Naive thymus-derived CD4-positive, alpha-beta T cell (primary cell): Measurements from ENCODE around the gene OR11A1. TPM values are rescaled to one million over a fixed set of nuclear protein-coding genes. Genes with fewer than 3 reads are reported as not detected.

ENCODE experiments used
- ATAC-seq: fragments of 150-1000 bp; cut with Tn5 transposase; 2 replicates; pipeline ENCODE4 v1.10.0; 2021; ENCODE audit warnings: mild to moderate bottlenecking, moderate library complexity
- CTCF ChIA-PET: fragments of 350-600 bp; sonication (Branson Sonifier 250); formaldehyde crosslinking; loops from one replicate; lab custom pipeline; 2021; ENCODE audit warnings: antibody characterized with exemption; lab: Charles Lee
- POLR2A ChIA-PET: fragments of 350-600 bp; sonication (Branson Sonifier 250); formaldehyde crosslinking; loops from one replicate; lab custom pipeline; 2021; ENCODE audit warnings: antibody characterized with exemption, inconsistent platforms; lab: Charles Lee
- DNase-seq, 9 donors: peaks; one replicate each; pipeline versions ENCODE4 v3.0.0 to v3.0.0-alpha.2; 2020 to 2022; ENCODE audit warnings: mixed read lengths in 1 of 9
- H3K27ac ChIP-seq: one replicate; pipeline ENCODE4 v1.7.0; 2013; ENCODE audit warnings: mild to moderate bottlenecking, low read depth, low read length, moderate library complexity
- H3K27me3 ChIP-seq, 2 donors: one replicate each; pipeline ENCODE4 v1.7.0; 2013; ENCODE audit warnings: low read length in 2 of 2, mild to moderate bottlenecking in 2 of 2, moderate library complexity in 2 of 2; ENCODE audit not compliant: control insufficient read depth in 2 of 2, insufficient read depth in 2 of 2
- H3K36me3 ChIP-seq, 3 experiments: 1 replicate in 2 of 3; 2 replicates in 1 of 3; pipeline ENCODE4 v1.7.0; 2013; ENCODE audit warnings: low read length in 3 of 3, mild to moderate bottlenecking in 3 of 3, moderate library complexity in 1 of 3; ENCODE audit not compliant: insufficient read depth in 3 of 3, control insufficient read depth in 2 of 3
- H3K4me1 ChIP-seq, 2 donors: one replicate each; pipeline ENCODE4 v1.7.0; 2013; ENCODE audit warnings: low read length in 2 of 2, mild to moderate bottlenecking in 2 of 2, moderate library complexity in 1 of 2; ENCODE audit not compliant: control insufficient read depth in 2 of 2, insufficient read depth in 2 of 2
- H3K4me3 ChIP-seq: 2 replicates; pipeline ENCODE4 v1.7.0; 2013; ENCODE audit warnings: mild to moderate bottlenecking, low read length
- H3K9me3 ChIP-seq, 3 experiments: 1 replicate in 2 of 3; 2 replicates in 1 of 3; pipeline ENCODE4 v1.7.0; 2013; ENCODE audit warnings: low read length in 3 of 3; ENCODE audit not compliant: control insufficient read depth in 2 of 3
- H3K27ac Mint-ChIP-seq, 9 donors: one replicate each; pipeline ENCODE4 v1.8.0; 2020 to 2022; ENCODE audit warnings: mixed read lengths in 9 of 9, mild to moderate bottlenecking in 8 of 9, moderate library complexity in 5 of 9, inconsistent platforms in 2 of 9
- H3K27me3 Mint-ChIP-seq, 5 donors: one replicate each; pipeline ENCODE4 v1.8.0; 2021 to 2022; ENCODE audit warnings: mixed read lengths in 5 of 5, mild to moderate bottlenecking in 1 of 5
- H3K36me3 Mint-ChIP-seq, 5 donors: one replicate each; pipeline ENCODE4 v1.8.0; 2020 to 2022; ENCODE audit warnings: mixed read lengths in 5 of 5, mild to moderate bottlenecking in 3 of 5, inconsistent platforms in 1 of 5
- H3K4me1 Mint-ChIP-seq, 7 donors: one replicate each; pipeline ENCODE4 v1.8.0; 2020 to 2022; ENCODE audit warnings: mixed read lengths in 7 of 7, mild to moderate bottlenecking in 3 of 7, inconsistent platforms in 1 of 7
- H3K4me3 Mint-ChIP-seq, 10 donors: one replicate each; pipeline ENCODE4 v1.8.0; 2020 to 2022; ENCODE audit warnings: mild to moderate bottlenecking in 10 of 10, mixed read lengths in 10 of 10, moderate library complexity in 6 of 10, inconsistent platforms in 2 of 10
- H3K9me3 Mint-ChIP-seq, 11 donors: one replicate each; pipeline ENCODE4 v1.8.0; 2020 to 2022; ENCODE audit warnings: mixed read lengths in 11 of 11, mild to moderate bottlenecking in 4 of 11, inconsistent platforms in 1 of 11, moderate library complexity in 1 of 11
- intact Hi-C, 2 donors: fragments of 100-400 bp; cut with micrococcal nuclease; formaldehyde crosslinking; loops; one replicate each; pipeline ENCODE4 v1.15.1; 2023
- polyA plus RNA-seq, 2 donors: library from polyadenylated mRNA; unstranded; fragments of 300-500 nt; fragmentation: Illumina TruSeq; gene quantifications; one replicate each; pipeline ENCODE4 v1.2.3, GENCODE V29; 2021
- total RNA-seq, 6 experiments: library from RNA in 5 of 6; stranded (reverse) in 5 of 6; gene quantifications; 1 replicate in 5 of 6; 2 replicates in 1 of 6; pipeline ENCODE4 v1.2.3 and lab custom pipeline; 2021 to 2026

OR11A1 gene
- total and polyA plus RNA-seq, 7 experiments from 2014 or later, result not detected

- Histone ChIP-seq H3K4me1 (no peaks in the 10 kb centered on the region), H3K9me3 (no peaks in the 10 kb centered on the region), H3K27ac (no peak overlapping the region), H3K4me3 (no peak overlapping the region), H3K36me3 (no peaks in the 10 kb centered on the region), H3K27me3 (peaks cover 0 to 3% of the 10 kb centered on the region in 2 donors)
- no peaks in the 10 kb centered on the region for H3K36me3 Mint-ChIP-seq
- H3K9me3 Mint-ChIP-seq, result peaks cover 0 to 3% (median 0%) of the 10 kb centered on the region in 11 donors
- H3K4me1 Mint-ChIP-seq, result peaks cover 0 to 1% (median 0%) of the 10 kb centered on the region in 7 donors
- DNase-seq (no peak), ATAC-seq (peak; percentile 53)
- intact Hi-C loops, result no loop called here
- no peak overlapping the region for H3K27ac Mint-ChIP-seq
- peaks cover 7 to 38% (median 24%) of the 10 kb centered on the region in 5 donors for H3K27me3 Mint-ChIP-seq
- POLR2A ChIA-PET, result no interaction called here
- CTCF ChIA-PET, result no interaction called here
- no peak overlapping the region for H3K4me3 Mint-ChIP-seq
These were observed 33.7 kb upstream of the OR11A1 start for GRCh38 chr6:29490552-29490951.

GRCh38 chr6:29490055-29490454 is 33.2 kb upstream of the OR11A1 start:
- Mint-ChIP-seq H3K9me3 (peaks cover 0 to 3% (median 0%) of the 10 kb centered on the region in 11 donors), H3K36me3 (no peaks in the 10 kb centered on the region), H3K4me1 (peaks cover 0 to 1% (median 0%) of the 10 kb centered on the region in 7 donors), H3K27ac (no peak overlapping the region), H3K4me3 (no peak overlapping the region), H3K27me3 (peaks cover 3 to 35% (median 21%) of the 10 kb centered on the region in 5 donors)
- H3K4me1 ChIP-seq, result no peaks in the 10 kb centered on the region
- no peaks in the 10 kb centered on the region for H3K9me3 ChIP-seq
- ATAC-seq (no peak), DNase-seq (no peak)
- H3K4me3 ChIP-seq, result no peak overlapping the region
- CTCF ChIA-PET, result no interaction called here
- no peaks in the 10 kb centered on the region for H3K36me3 ChIP-seq
- H3K27ac ChIP-seq, result no peak overlapping the region
- POLR2A ChIA-PET, result no interaction called here
- intact Hi-C loops, result no loop called here
- peaks cover 0 to 3% of the 10 kb centered on the region in 2 donors for H3K27me3 ChIP-seq

- peak overlapping the region in 1 of 9 donors; percentile 52 for H3K27ac Mint-ChIP-seq
- Histone ChIP-seq H3K27ac (no peak overlapping the region), H3K36me3 (no peaks in the 10 kb centered on the region), H3K4me3 (no peak overlapping the region), H3K27me3 (peaks cover 0 to 3% of the 10 kb centered on the region in 2 donors), H3K9me3 (no peaks in the 10 kb centered on the region), H3K4me1 (no peaks in the 10 kb centered on the region)
- peaks cover 0 to 3% (median 0%) of the 10 kb centered on the region in 11 donors for H3K9me3 Mint-ChIP-seq
- no peak for DNase-seq
- peaks cover 3 to 38% (median 22%) of the 10 kb centered on the region in 5 donors for H3K27me3 Mint-ChIP-seq
- ATAC-seq, result no peak
- H3K36me3 Mint-ChIP-seq, result no peaks in the 10 kb centered on the region
- intact Hi-C loops, result no loop called here
- CTCF ChIA-PET, result no interaction called here
- H3K4me3 Mint-ChIP-seq, result no peak overlapping the region
- H3K4me1 Mint-ChIP-seq, result peaks cover 0 to 1% (median 0%) of the 10 kb centered on the region in 7 donors
- POLR2A ChIA-PET, result no interaction called here
These were observed 32.4 kb upstream of the OR11A1 start for GRCh38 chr6:29489286-29489685.

GRCh38 chr6:29488874-29489273 is 32.0 kb upstream of the OR11A1 start:
- no peak overlapping the region for H3K27ac ChIP-seq
- Mint-ChIP-seq H3K4me1 (peaks cover 0 to 1% (median 0%) of the 10 kb centered on the region in 7 donors), H3K27me3 (peaks cover 3 to 36% (median 22%) of the 10 kb centered on the region in 5 donors), H3K9me3 (peaks cover 0 to 3% (median 0%) of the 10 kb centered on the region in 11 donors), H3K4me3 (no peak overlapping the region), H3K36me3 (no peaks in the 10 kb centered on the region), H3K27ac (no peak overlapping the region)
- no peak overlapping the region for H3K4me3 ChIP-seq
- ATAC-seq (no peak), DNase-seq (no peak)
- intact Hi-C loops, result no loop called here
- CTCF ChIA-PET, result no interaction called here
- H3K4me1 ChIP-seq, result no peaks in the 10 kb centered on the region
- H3K27me3 ChIP-seq, result peaks cover 0 to 3% of the 10 kb centered on the region in 2 donors
- no peaks in the 10 kb centered on the region for H3K36me3 ChIP-seq
- H3K9me3 ChIP-seq, result no peaks in the 10 kb centered on the region
- POLR2A ChIA-PET, result no interaction called here

- peaks cover 0 to 1% (median 0%) of the 10 kb centered on the region in 7 donors for H3K4me1 Mint-ChIP-seq
These were observed 30.8 kb upstream of the OR11A1 start, which contains the start of gene MAS1L for GRCh38 chr6:29487660-29488059. Gene MAS1L (minus strand): TSS chr6:29487956. CDS start chr6:29487902, 54 bp downstream.

GRCh38 chr6:29487131-29487530 is 30.3 kb upstream of the OR11A1 start:
- peaks cover 0 to 3% (median 0%) of the 10 kb centered on the region in 11 donors for H3K9me3 Mint-ChIP-seq
- H3K27me3 Mint-ChIP-seq, result peaks cover 5 to 38% (median 28%) of the 10 kb centered on the region in 5 donors
- POLR2A ChIA-PET, result no interaction called here
- intact Hi-C loops, result no loop called here
- no peaks in the 10 kb centered on the region for H3K36me3 Mint-ChIP-seq
- ATAC-seq (no peak), DNase-seq (no peak)
- H3K4me3 Mint-ChIP-seq, result no peak overlapping the region
- Histone ChIP-seq H3K36me3 (no peaks in the 10 kb centered on the region), H3K4me3 (no peak overlapping the region), H3K27me3 (peaks cover 0 to 3% of the 10 kb centered on the region in 2 donors), H3K27ac (no peak overlapping the region), H3K4me1 (no peaks in the 10 kb centered on the region), H3K9me3 (no peaks in the 10 kb centered on the region)
- no peak overlapping the region for H3K27ac Mint-ChIP-seq
- peaks cover 0 to 1% (median 0%) of the 10 kb centered on the region in 7 donors for H3K4me1 Mint-ChIP-seq
- CTCF ChIA-PET, result interaction anchor here (0.5 kb wide), 1 partner anchor 19 kb away, joined by 3 read pairs; no protein-coding TSS in a partner anchor

More at GRCh38 chr6:29487660-29488059, 30.8 kb upstream of the OR11A1 start, which contains the start of gene MAS1L:
- Mint-ChIP-seq H3K27me3 (peaks cover 5 to 37% (median 24%) of the 10 kb centered on the region in 5 donors), H3K36me3 (no peaks in the 10 kb centered on the region), H3K9me3 (peaks cover 0 to 3% (median 0%) of the 10 kb centered on the region in 11 donors), H3K27ac (no peak within 1 kb of the TSS), H3K4me3 (no peak within 1 kb of the TSS)
- POLR2A ChIA-PET, result no interaction called here
- Histone ChIP-seq H3K9me3 (no peaks in the 10 kb centered on the region), H3K36me3 (no peaks in the 10 kb centered on the region), H3K4me1 (no peaks in the 10 kb centered on the region), H3K4me3 (no peak within 1 kb of the TSS), H3K27me3 (peaks cover 0 to 3% of the 10 kb centered on the region in 2 donors), H3K27ac (no peak within 1 kb of the TSS)
- intact Hi-C loops, result no loop called here
- DNase-seq, result no peak
- ATAC-seq, result no peak
- CTCF ChIA-PET, result interaction anchor here (0.5 kb wide), 1 partner anchor 19 kb away, joined by 3 read pairs; no protein-coding TSS in a partner anchor

- Histone ChIP-seq H3K36me3 (no peaks in the 10 kb centered on the region), H3K27ac (no peak overlapping the region), H3K9me3 (no peaks in the 10 kb centered on the region), H3K4me1 (no peaks in the 10 kb centered on the region), H3K27me3 (peaks cover 0 to 3% of the 10 kb centered on the region in 2 donors), H3K4me3 (no peak overlapping the region)
- H3K9me3 Mint-ChIP-seq, result peaks cover 0 to 3% (median 0%) of the 10 kb centered on the region in 11 donors
- peaks cover 0 to 1% (median 0%) of the 10 kb centered on the region in 7 donors for H3K4me1 Mint-ChIP-seq
- H3K27ac Mint-ChIP-seq, result no peak overlapping the region
- no peaks in the 10 kb centered on the region for H3K36me3 Mint-ChIP-seq
- H3K27me3 Mint-ChIP-seq, result peaks cover 5 to 41% (median 34%) of the 10 kb centered on the region in 5 donors
- CTCF ChIA-PET, result no interaction called here
- DNase-seq, result no peak
- POLR2A ChIA-PET, result no interaction called here
- H3K4me3 Mint-ChIP-seq, result no peak overlapping the region
- intact Hi-C loops, result no loop called here
- no peak for ATAC-seq
These were observed 29.7 kb upstream of the OR11A1 start for GRCh38 chr6:29486577-29486976.
